GM21576 (cell line): ENCODE data around the gene FAM3D.
"Not testable (repeated sequence)": the region's sequence is repeated elsewhere in the genome, so short reads cannot be mapped to it uniquely, and the experiment has no call there.

Experiments used
- ATAC-seq: cut with Tn5 transposase; IDR thresholded peaks from one replicate; pipeline ENCODE4 v1.9.1; 2021; ENCODE audit warnings: mild to moderate bottlenecking, moderate library complexity; ENCODE audit not compliant: unreplicated experiment

The FAM3D gene

GRCh38 chr3:58666683-58667082 is at the start of gene FAM3D:
FAM3D (minus strand) TSS chr3:58666774; CDS start chr3:58655563, 11,211 bp downstream.
- ATAC-seq: no peak

- ATAC-seq: no peak
These were observed 47.3 kb upstream of the FAM3D start for GRCh38 chr3:58713715-58714401.

- ATAC-seq: no peak
These were observed 45.3 kb upstream of the FAM3D start for GRCh38 chr3:58711871-58712270.

GRCh38 chr3:58708983-58709382 is 42.4 kb upstream of the FAM3D start:
- not testable (repeated sequence) for ATAC-seq

GRCh38 chr3:58708116-58708791 is 41.7 kb upstream of the FAM3D start:
- ATAC-seq: no peak

- no peak for ATAC-seq
These were observed 40.9 kb upstream of the FAM3D start for GRCh38 chr3:58707390-58707930.

- ATAC-seq: no peak
These were observed 40.0 kb upstream of the FAM3D start for GRCh38 chr3:58706395-58707167.

- ATAC-seq: no peak
These were observed 38.2 kb upstream of the FAM3D start for GRCh38 chr3:58704745-58705144.

GRCh38 chr3:58704304-58704703 is 37.7 kb upstream of the FAM3D start:
- not testable (repeated sequence) for ATAC-seq

GRCh38 chr3:58698246-58698645 is 31.7 kb upstream of the FAM3D start:
- ATAC-seq: no peak

- no peak for ATAC-seq
These were observed 31.0 kb upstream of the FAM3D start for GRCh38 chr3:58697561-58697960.

- not testable (repeated sequence) for ATAC-seq
These were observed 30.2 kb upstream of the FAM3D start for GRCh38 chr3:58696813-58697212.

- ATAC-seq: no peak
These were observed 29.5 kb upstream of the FAM3D start for GRCh38 chr3:58696093-58696492.

GRCh38 chr3:58695284-58695683 is 28.7 kb upstream of the FAM3D start:
- not testable (repeated sequence) for ATAC-seq

- no peak for ATAC-seq
These were observed 27.6 kb upstream of the FAM3D start for GRCh38 chr3:58693940-58694850.

GRCh38 chr3:58692484-58692883 is 25.9 kb upstream of the FAM3D start:
- no peak for ATAC-seq

- ATAC-seq: no peak
These were observed 25.4 kb upstream of the FAM3D start for GRCh38 chr3:58691997-58692396.

- ATAC-seq: no peak
These were observed 23.9 kb upstream of the FAM3D start for GRCh38 chr3:58690490-58690889.

- ATAC-seq: no peak
These were observed 22.0 kb upstream of the FAM3D start for GRCh38 chr3:58688574-58688973.

GRCh38 chr3:58686847-58687246 is 20.3 kb upstream of the FAM3D start:
- no peak for ATAC-seq
